Measurements from ENCODE around the gene ZC3H18. TPM values are rescaled to one million over a fixed set of nuclear protein-coding genes. Genes with fewer than 3 reads are reported as not detected.
A peak's percentile ranks its signal among the peaks of the same experiment; 100 is the strongest.

Gene ZC3H18
- polyA plus RNA-seq, 3 donors = 5.5 to 36.4 (median 6.8) TPM

GRCh38 chr16:88602091-88602490, 31.9 kb downstream of the ZC3H18 start:
- Histone ChIP-seq H3K9ac (ENCODE audit: insufficient read depth, low read length, poor library complexity, severe bottlenecking) (no peak overlapping the region), H3K27me3 (ENCODE audit: control insufficient read depth in 2 of 2, insufficient read depth in 2 of 2, low read length in 2 of 2) (no peaks in the 10 kb centered on the region), H3K4me1 (ENCODE audit: control insufficient read depth in 1 of 2, insufficient read depth in 2 of 2, low read length in 2 of 2) (peaks cover 25 to 26% of the 10 kb centered on the region in 2 donors), H3K36me3 (replicated peaks in 1 of 2; ENCODE audit: control insufficient read depth in 1 of 2, insufficient read depth in 2 of 2, low read length in 2 of 2) (peaks cover 45 to 83% of the 10 kb centered on the region in 2 donors), H3K27ac (ENCODE audit: low read depth in 1 of 2, low read length in 2 of 2) (no peak overlapping the region), H4K20me1 (ENCODE audit: insufficient read depth, low read length) (peaks cover 17% of the 10 kb centered on the region), H3K4me3 (replicated peaks in 1 of 3; ENCODE audit: low read depth in 2 of 3, low read length in 3 of 3) (no peak overlapping the region), H3K9me3 (replicated peaks in 1 of 2; ENCODE audit: control insufficient read depth in 1 of 2, insufficient read depth in 1 of 2, low read length in 2 of 2) (no peaks in the 10 kb centered on the region), H3K79me2 (ENCODE audit: insufficient read depth, low read length) (peaks cover 10% of the 10 kb centered on the region), H2AFZ (ENCODE audit: insufficient read depth, low read depth, low read length, poor library complexity, severe bottlenecking) (no peak overlapping the region), H3K4me2 (replicated peaks; ENCODE audit: extremely low read depth, low read length, poor library complexity, severe bottlenecking) (no peak overlapping the region)
- WGBS (ENCODE audit: insufficient coverage) = 88% methylated on average over 7 of the region's 7 CpGs
- TF ChIP-seq CTCF (IDR thresholded peaks at IDR 0.05) = no peak
- H3K4me1 Mint-ChIP-seq = peaks cover 27% of the 10 kb centered on the region
- peak overlapping the region in 1 of 7 donors; percentile 2 for H3K27ac Mint-ChIP-seq
- H3K9me3 Mint-ChIP-seq = peaks cover 0 to 3% (median 0%) of the 10 kb centered on the region in 7 donors
- peaks cover 0 to 6% (median 0%) of the 10 kb centered on the region in 3 donors for H3K27me3 Mint-ChIP-seq (ENCODE audit: low read depth in 3 of 3)
- no peak for DNase-seq
- intact Hi-C loops (cut with micrococcal nuclease) = no loop called here
- H3K36me3 Mint-ChIP-seq = peaks cover 60 to 84% of the 10 kb centered on the region in 2 donors
- no peak overlapping the region for H3K4me3 Mint-ChIP-seq

- Histone ChIP-seq H3K4me2 (replicated peaks; ENCODE audit: extremely low read depth, low read length, poor library complexity, severe bottlenecking) (no peak overlapping the region), H3K4me3 (replicated peaks in 1 of 3; ENCODE audit: low read depth in 2 of 3, low read length in 3 of 3) (no peak overlapping the region), H3K27ac (ENCODE audit: low read depth in 1 of 2, low read length in 2 of 2) (no peak overlapping the region), H2AFZ (ENCODE audit: insufficient read depth, low read depth, low read length, poor library complexity, severe bottlenecking) (no peak overlapping the region), H3K79me2 (ENCODE audit: insufficient read depth, low read length) (no peaks in the 10 kb centered on the region), H3K36me3 (replicated peaks in 1 of 2; ENCODE audit: control insufficient read depth in 1 of 2, insufficient read depth in 2 of 2, low read length in 2 of 2) (peaks cover 61 to 91% of the 10 kb centered on the region in 2 donors), H3K9me3 (replicated peaks in 1 of 2; ENCODE audit: control insufficient read depth in 1 of 2, insufficient read depth in 1 of 2, low read length in 2 of 2) (no peaks in the 10 kb centered on the region), H4K20me1 (ENCODE audit: insufficient read depth, low read length) (peaks cover 37% of the 10 kb centered on the region), H3K4me1 (ENCODE audit: control insufficient read depth in 1 of 2, insufficient read depth in 2 of 2, low read length in 2 of 2) (peaks cover 6 to 12% of the 10 kb centered on the region in 2 donors), H3K9ac (ENCODE audit: insufficient read depth, low read length, poor library complexity, severe bottlenecking) (no peak overlapping the region), H3K27me3 (ENCODE audit: control insufficient read depth in 2 of 2, insufficient read depth in 2 of 2, low read length in 2 of 2) (no peaks in the 10 kb centered on the region)
- Mint-ChIP-seq H3K4me1 (peaks cover 19% of the 10 kb centered on the region), H3K9me3 (no peaks in the 10 kb centered on the region), H3K36me3 (peaks cover 61 to 89% of the 10 kb centered on the region in 2 donors), H3K27me3 (ENCODE audit: low read depth in 3 of 3) (peaks cover 0 to 6% (median 0%) of the 10 kb centered on the region in 3 donors), H3K4me3 (no peak overlapping the region), H3K27ac (peak overlapping the region in 2 of 7 donors; percentile 1 to 36)
- no peak for DNase-seq
- TF ChIP-seq CTCF (IDR thresholded peaks at IDR 0.05) = no peak
- WGBS (ENCODE audit: insufficient coverage) = 89% methylated on average over 10 of the region's 20 CpGs
- intact Hi-C loops (cut with micrococcal nuclease) = no loop called here
Measured at GRCh38 chr16:88605186-88606147, 35.3 kb downstream of the ZC3H18 start.

All from CD14-positive monocyte (primary cell).